Muscle of leg (tissue), 16 donors: ENCODE measurements around the gene CTXND2. TPM values are rescaled to one million over a fixed set of nuclear protein-coding genes. Genes with fewer than 3 reads are reported as not detected.
A peak's percentile ranks its signal among the peaks of the same experiment; 100 is the strongest.
"Not testable (repeated sequence)": the region's sequence is repeated elsewhere in the genome, so short reads cannot be mapped to it uniquely, and the experiment has no call there.

Experiments used
- DNase-seq: peaks from one replicate; pipeline ENCODE4 v3.0.0; 2013
- H3K27ac ChIP-seq: one replicate; pipeline ENCODE4 v1.5.1; 2013; ENCODE audit warnings: mild to moderate bottlenecking, low read length, control low read depth
- H3K27me3 ChIP-seq: one replicate; pipeline ENCODE4 v1.6.1; 2013; ENCODE audit warnings: low read length; ENCODE audit not compliant: control insufficient read depth, insufficient read depth
- H3K36me3 ChIP-seq: one replicate; pipeline ENCODE4 v1.6.1; 2013; ENCODE audit warnings: low read length; ENCODE audit not compliant: control insufficient read depth, insufficient read depth
- H3K4me1 ChIP-seq: one replicate; pipeline ENCODE4 v1.6.1; 2013; ENCODE audit warnings: low read length; ENCODE audit not compliant: control insufficient read depth, insufficient read depth
- H3K4me3 ChIP-seq: one replicate; pipeline ENCODE4 v1.5.1; 2013; ENCODE audit warnings: low read length, control low read depth
- H3K9me3 ChIP-seq: replicated peaks from 2 replicates; pipeline ENCODE4 v1.6.1; 2013; ENCODE audit warnings: low read depth, low read length; ENCODE audit not compliant: control insufficient read depth
- WGBS: methylation state at CpG from one replicate; pipeline ENCODE4 v1.1.5; 2013; ENCODE audit warnings: missing lambda C conversion rate; ENCODE audit not compliant: insufficient coverage; 5-methylcytosine and 5-hydroxymethylcytosine counted together
- long read RNA-seq, 11 donors: transcript quantifications; one replicate each; lab custom pipeline, GENCODE V29; 2026
- polyA plus RNA-seq, 8 donors: library from polyadenylated mRNA; unstranded; fragments of 120-200 nt; gene quantifications; one replicate each; pipeline versions ENCODE4 v1.2.1 to v1.2.3, GENCODE V29; 2013; ENCODE audit warnings: inconsistent platforms in 1 of 8, low replicate concordance in 1 of 8; ENCODE audit not compliant: insufficient read length in 8 of 8, insufficient read depth in 1 of 8
- total RNA-seq: library from RNA; stranded (reverse); fragments of 120-200 nt; gene quantifications from one replicate; pipeline ENCODE4 v1.2.4, GENCODE V29; 2013

CTXND2 gene
- total RNA-seq (not detected), polyA plus RNA-seq (not detected)
- long read RNA-seq, donor 1 = 0 reads
- long read RNA-seq, donor 2 = 0 reads
- long read RNA-seq, donor 3 = 0 reads
- long read RNA-seq, donor 4 = 0 reads
- long read RNA-seq, donor 5 = 0 reads
- long read RNA-seq, donor 6 = 0 reads
- long read RNA-seq, donor 7 = 0 reads
- long read RNA-seq, donor 8 = 0 reads
- long read RNA-seq, donor 9 = 0 reads
- long read RNA-seq, donor 10 = 0 reads
- long read RNA-seq, donor 11 = 0 reads

- H3K27ac ChIP-seq = no peak within 1 kb of the TSS
- no peaks in the 10 kb centered on the region for H3K4me1 ChIP-seq
- H3K27me3 ChIP-seq = peaks cover 2% of the 10 kb centered on the region
- DNase-seq = no peak
- H3K9me3 ChIP-seq = no peaks in the 10 kb centered on the region
- H3K36me3 ChIP-seq = no peaks in the 10 kb centered on the region
- H3K4me3 ChIP-seq = no peak within 1 kb of the TSS
- WGBS = 40% methylated on average over 1 of the region's 3 CpGs
Observed at GRCh38 chr1:150887018-150887417, at the start of gene CTXND2. CTXND2 (plus strand) TSS chr1:150887136; CDS start chr1:150912315, 25,179 bp downstream.

GRCh38 chr1:150840850-150841249 lies 46.1 kb upstream of the CTXND2 start:
- H3K4me1 ChIP-seq, H3K27ac ChIP-seq, H3K4me3 ChIP-seq, H3K27me3 ChIP-seq, DNase-seq, H3K9me3 ChIP-seq: not testable (repeated sequence)
- WGBS = 89% methylated on average over 3 of the region's 11 CpGs
- peaks cover 19% of the 10 kb centered on the region for H3K36me3 ChIP-seq

- no peaks in the 10 kb centered on the region for H3K4me1 ChIP-seq
- no peaks in the 10 kb centered on the region for H3K9me3 ChIP-seq
- no peak for DNase-seq
- WGBS = no CpG with 5 or more reads among the region's 3 CpGs
- H3K4me3 ChIP-seq = no peak overlapping the region
- no peak overlapping the region for H3K27ac ChIP-seq
- H3K36me3 ChIP-seq = peaks cover 12% of the 10 kb centered on the region
- no peaks in the 10 kb centered on the region for H3K27me3 ChIP-seq
Observed at GRCh38 chr1:150841626-150842025, 45.3 kb upstream of the CTXND2 start.

- Histone ChIP-seq H3K27me3 (no peaks in the 10 kb centered on the region), H3K36me3 (peaks cover 9% of the 10 kb centered on the region), H3K4me1 (no peaks in the 10 kb centered on the region), H3K9me3 (no peaks in the 10 kb centered on the region), H3K27ac (no peak overlapping the region), H3K4me3 (no peak overlapping the region)
- WGBS = no CpG with 5 or more reads among the region's 2 CpGs
- no peak for DNase-seq
Observed at GRCh38 chr1:150842343-150842742, 44.6 kb upstream of the CTXND2 start.

DNA sequence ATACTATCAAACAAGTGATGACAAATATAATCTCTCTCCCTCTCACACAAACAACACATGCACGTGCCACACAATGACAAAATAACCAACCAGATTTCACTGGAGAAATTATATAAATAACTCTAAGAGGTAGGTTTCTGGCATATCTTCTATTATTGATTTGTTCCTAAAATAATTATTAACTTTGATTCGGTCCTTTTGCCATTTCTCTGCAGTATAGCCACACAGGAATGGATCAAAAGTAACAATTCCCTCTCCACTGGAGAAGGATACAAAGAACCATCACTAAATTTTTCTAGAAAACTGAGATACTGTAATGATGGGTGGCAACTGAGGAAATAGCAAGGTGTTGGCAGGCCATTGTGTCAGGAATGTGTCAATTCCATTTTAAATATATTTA lies 44.0 kb upstream of the CTXND2 start:
- Histone ChIP-seq H3K36me3 (peaks cover 9% of the 10 kb centered on the region), H3K9me3 (no peaks in the 10 kb centered on the region), H3K27ac (no peak overlapping the region), H3K4me1 (no peaks in the 10 kb centered on the region), H3K4me3 (no peak overlapping the region), H3K27me3 (no peaks in the 10 kb centered on the region)
- no peak for DNase-seq
- no CpG with 5 or more reads among the region's 2 CpGs for WGBS

DNA sequence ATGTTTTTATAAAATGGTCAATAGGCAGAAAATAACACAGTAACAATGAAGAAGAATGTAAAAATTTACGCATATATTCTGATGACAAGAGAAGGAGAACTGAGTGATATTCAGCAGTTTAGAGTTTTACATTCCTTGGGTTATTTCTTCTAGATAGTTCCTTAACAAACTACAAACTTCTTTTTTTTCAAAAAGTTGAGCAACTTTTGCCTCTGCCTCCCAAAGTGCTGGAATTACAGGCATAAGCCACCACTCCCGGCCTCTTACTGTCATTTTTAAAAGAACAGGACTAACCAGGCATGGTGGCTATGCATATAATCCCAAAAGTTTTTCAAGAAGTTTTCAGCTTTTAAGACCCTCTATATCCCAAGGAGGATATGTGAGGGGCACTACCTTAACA lies 43.5 kb upstream of the CTXND2 start:
- Histone ChIP-seq H3K9me3 (no peaks in the 10 kb centered on the region), H3K27me3 (no peaks in the 10 kb centered on the region), H3K4me1 (no peaks in the 10 kb centered on the region), H3K27ac (no peak overlapping the region), H3K36me3 (peaks cover 9% of the 10 kb centered on the region), H3K4me3 (no peak overlapping the region)
- WGBS = 71% methylated on average over 1 of the region's 2 CpGs
- DNase-seq = peak; percentile 11

GRCh38 chr1:150846473-150847146 lies 40.3 kb upstream of the CTXND2 start:
- H3K4me3 ChIP-seq = no peak overlapping the region
- H3K27me3 ChIP-seq = no peaks in the 10 kb centered on the region
- H3K27ac ChIP-seq = no peak overlapping the region
- no peaks in the 10 kb centered on the region for H3K9me3 ChIP-seq
- DNase-seq = no peak
- no CpG with 5 or more reads among the region's 4 CpGs for WGBS
- H3K36me3 ChIP-seq = peaks cover 14% of the 10 kb centered on the region
- no peaks in the 10 kb centered on the region for H3K4me1 ChIP-seq

DNA sequence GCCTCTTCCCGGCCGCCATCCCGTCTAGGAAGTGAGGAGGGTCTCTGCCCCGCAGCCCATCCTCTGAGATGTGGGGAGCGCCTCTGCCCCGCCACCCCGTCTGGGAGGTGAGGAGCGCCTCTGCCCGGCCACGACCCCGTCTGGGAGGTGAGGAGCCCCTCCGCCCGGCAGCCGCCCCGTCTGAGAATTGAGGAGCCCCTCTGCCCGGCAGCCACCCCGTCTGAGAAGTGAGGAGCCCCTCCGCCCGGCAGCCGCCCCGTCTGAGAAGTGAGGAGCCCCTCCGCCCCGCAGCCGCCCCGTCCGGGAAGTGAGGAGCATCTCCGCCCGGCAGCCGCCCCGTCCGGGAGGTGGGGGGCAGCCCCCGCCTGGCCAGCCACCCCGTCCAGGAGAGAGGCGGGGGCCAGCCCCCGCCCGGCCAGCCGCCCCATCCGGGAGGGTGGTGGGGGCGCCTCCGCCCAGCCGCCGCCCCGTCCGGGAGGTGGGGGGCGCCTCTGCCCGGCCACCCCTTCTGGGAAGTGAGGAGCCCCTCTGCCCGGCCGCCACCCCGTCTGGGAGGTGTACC lies 36.1 kb upstream of the CTXND2 start:
- not testable (repeated sequence) for H3K9me3 ChIP-seq, DNase-seq, H3K27me3 ChIP-seq, H3K4me1 ChIP-seq, H3K27ac ChIP-seq, H3K4me3 ChIP-seq
- H3K36me3 ChIP-seq = peaks cover 31% of the 10 kb centered on the region
- 94% methylated on average over 29 of the region's 49 CpGs for WGBS

- no CpG with 5 or more reads among the region's 3 CpGs for WGBS
- peak; percentile 45 for DNase-seq
- H3K4me3 ChIP-seq = not testable (repeated sequence)
Observed at GRCh38 chr1:150852734-150853133, 34.2 kb upstream of the CTXND2 start.

DNA sequence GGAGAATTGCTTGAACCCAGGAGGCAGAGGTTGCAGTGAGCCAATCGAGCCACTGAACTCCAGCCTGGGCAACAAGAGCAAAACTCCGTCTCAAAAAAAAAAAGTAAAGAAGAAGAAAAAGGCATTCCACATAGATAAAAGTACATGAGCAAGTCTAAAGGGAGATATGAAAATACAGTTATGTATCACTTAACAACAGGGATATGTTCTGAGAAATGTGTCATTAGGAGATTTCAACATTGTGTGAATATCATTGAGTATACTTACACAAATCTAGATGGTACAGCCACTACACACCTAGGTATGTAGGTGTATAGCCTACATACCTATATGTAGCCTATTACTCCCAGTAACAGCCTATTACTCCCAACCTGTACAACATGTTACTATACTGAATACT lies 23.2 kb upstream of the CTXND2 start:
- WGBS = no CpG with 5 or more reads among the region's 2 CpGs

More at GRCh38 chr1:150852734-150853133, 34.2 kb upstream of the CTXND2 start:
- H3K4me1 ChIP-seq, H3K27me3 ChIP-seq, H3K9me3 ChIP-seq, H3K27ac ChIP-seq: not testable (repeated sequence)
- peaks cover 34% of the 10 kb centered on the region for H3K36me3 ChIP-seq

More for the DNA sequence above, 23.2 kb upstream of the CTXND2 start:
- peaks cover 4% of the 10 kb centered on the region for H3K9me3 ChIP-seq
- H3K36me3 ChIP-seq = peaks cover 12% of the 10 kb centered on the region
- H3K27ac ChIP-seq = no peak overlapping the region
- DNase-seq = no peak
- H3K4me1 ChIP-seq = no peaks in the 10 kb centered on the region
- no peak overlapping the region for H3K4me3 ChIP-seq
- H3K27me3 ChIP-seq = no peaks in the 10 kb centered on the region
